ENCODE data around the gene NIM1K.

- TF ChIP-seq, protein P1, sequence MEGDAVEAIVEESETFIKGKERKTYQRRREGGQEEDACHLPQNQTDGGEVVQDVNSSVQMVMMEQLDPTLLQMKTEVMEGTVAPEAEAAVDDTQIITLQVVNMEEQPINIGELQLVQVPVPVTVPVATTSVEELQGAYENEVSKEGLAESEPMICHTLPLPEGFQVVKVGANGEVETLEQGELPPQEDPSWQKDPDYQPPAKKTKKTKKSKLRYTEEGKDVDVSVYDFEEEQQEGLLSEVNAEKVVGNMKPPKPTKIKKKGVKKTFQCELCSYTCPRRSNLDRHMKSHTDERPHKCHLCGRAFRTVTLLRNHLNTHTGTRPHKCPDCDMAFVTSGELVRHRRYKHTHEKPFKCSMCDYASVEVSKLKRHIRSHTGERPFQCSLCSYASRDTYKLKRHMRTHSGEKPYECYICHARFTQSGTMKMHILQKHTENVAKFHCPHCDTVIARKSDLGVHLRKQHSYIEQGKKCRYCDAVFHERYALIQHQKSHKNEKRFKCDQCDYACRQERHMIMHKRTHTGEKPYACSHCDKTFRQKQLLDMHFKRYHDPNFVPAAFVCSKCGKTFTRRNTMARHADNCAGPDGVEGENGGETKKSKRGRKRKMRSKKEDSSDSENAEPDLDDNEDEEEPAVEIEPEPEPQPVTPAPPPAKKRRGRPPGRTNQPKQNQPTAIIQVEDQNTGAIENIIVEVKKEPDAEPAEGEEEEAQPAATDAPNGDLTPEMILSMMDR (conservative IDR thresholded peaks at IDR 0.05), result no peak
- no peak for TF ChIP-seq EZH2 (IDR thresholded peaks at IDR 0.05; ENCODE audit: low read depth)
These were observed 124.4 kb downstream of the NIM1K start for GRCh38 chr5:43316421-43316820.
